AG04450 (cell line): ENCODE results near the gene FAM151A. TPM values are rescaled to one million over a fixed set of nuclear protein-coding genes. Genes with fewer than 3 reads are reported as not detected.

ENCODE experiments used
- CTCF ChIA-PET: fragments of 300-600, 350-600 bp; formaldehyde crosslinking; extraction: SDS; loops from one replicate; lab custom pipeline; 2022; ENCODE audit warnings: antibody characterized with exemption, inconsistent platforms; lab: Charles Lee
- POLR2A ChIA-PET: fragments of 350-600 bp; formaldehyde crosslinking; extraction: SDS; loops from one replicate; lab custom pipeline; 2021; ENCODE audit warnings: antibody characterized with exemption, inconsistent platforms; lab: Yijun Ruan, JAX
- DNase-seq: peaks from one replicate; pipeline ENCODE4 v3.0.0-alpha.2; 2011; ENCODE audit warnings: low read depth, low spot score
- H3K27ac ChIP-seq: one replicate; pipeline ENCODE4 v1.5.1; 2012; ENCODE audit warnings: low read depth, low read length, control low read depth
- H3K27me3 ChIP-seq: one replicate; pipeline ENCODE4 v1.6.0; 2012; ENCODE audit warnings: low read length; ENCODE audit not compliant: control insufficient read depth, insufficient read depth
- H3K4me3 ChIP-seq: 2 replicates; pipeline ENCODE4 v1.5.1; 2011; ENCODE audit warnings: mild to moderate bottlenecking, low read depth, low read length, control low read depth
- H3K9me3 ChIP-seq: 2 replicates; pipeline ENCODE4 v1.5.1; 2012; ENCODE audit warnings: low read length; ENCODE audit not compliant: control insufficient read depth, insufficient read depth
- polyA minus RNA-seq: library from RNA; depleted of rRNA, polyadenylated mRNA; stranded (reverse); fragments of >200 nt; gene quantifications from 2 replicates; pipeline ENCODE4 v1.2.3, GENCODE V29; 2011; rRNA and poly(A)+ RNA removed
- polyA plus RNA-seq: library from polyadenylated mRNA; depleted of rRNA; stranded (reverse); fragments of >200 nt; gene quantifications from 2 replicates; pipeline ENCODE4 v1.2.3, GENCODE V29; 2011; rRNA removed
- TF ChIP-seq, protein P1 (sequence below): IDR thresholded peaks from 2 replicates; pipeline ENCODE4 v1.5.1; 2011; ENCODE audit warnings: low read depth, low read length, control low read depth, inconsistent platforms

The FAM151A gene
- polyA plus RNA-seq (not detected in 2 replicates), polyA minus RNA-seq (not detected in 2 replicates)

- Histone ChIP-seq H3K4me3 (no peak within 1 kb of the TSS), H3K9me3 (no peaks in the 10 kb centered on the region), H3K27ac (no peak within 1 kb of the TSS), H3K27me3 (peaks cover 15% of the 10 kb centered on the region)
- TF ChIP-seq, protein P1, sequence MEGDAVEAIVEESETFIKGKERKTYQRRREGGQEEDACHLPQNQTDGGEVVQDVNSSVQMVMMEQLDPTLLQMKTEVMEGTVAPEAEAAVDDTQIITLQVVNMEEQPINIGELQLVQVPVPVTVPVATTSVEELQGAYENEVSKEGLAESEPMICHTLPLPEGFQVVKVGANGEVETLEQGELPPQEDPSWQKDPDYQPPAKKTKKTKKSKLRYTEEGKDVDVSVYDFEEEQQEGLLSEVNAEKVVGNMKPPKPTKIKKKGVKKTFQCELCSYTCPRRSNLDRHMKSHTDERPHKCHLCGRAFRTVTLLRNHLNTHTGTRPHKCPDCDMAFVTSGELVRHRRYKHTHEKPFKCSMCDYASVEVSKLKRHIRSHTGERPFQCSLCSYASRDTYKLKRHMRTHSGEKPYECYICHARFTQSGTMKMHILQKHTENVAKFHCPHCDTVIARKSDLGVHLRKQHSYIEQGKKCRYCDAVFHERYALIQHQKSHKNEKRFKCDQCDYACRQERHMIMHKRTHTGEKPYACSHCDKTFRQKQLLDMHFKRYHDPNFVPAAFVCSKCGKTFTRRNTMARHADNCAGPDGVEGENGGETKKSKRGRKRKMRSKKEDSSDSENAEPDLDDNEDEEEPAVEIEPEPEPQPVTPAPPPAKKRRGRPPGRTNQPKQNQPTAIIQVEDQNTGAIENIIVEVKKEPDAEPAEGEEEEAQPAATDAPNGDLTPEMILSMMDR: no peak
- DNase-seq: no peak
- CTCF ChIA-PET: no interaction called here
- POLR2A ChIA-PET: no interaction called here
These were observed at the start of gene FAM151A for GRCh38 chr1:54623216-54624007. FAM151A (minus strand) TSS chr1:54623525; CDS start chr1:54623395, 130 bp downstream.

- Histone ChIP-seq H3K27ac (no peak overlapping the region), H3K27me3 (peaks cover 9% of the 10 kb centered on the region), H3K9me3 (no peaks in the 10 kb centered on the region), H3K4me3 (no peak overlapping the region)
- CTCF ChIA-PET: interaction anchor here (0.6 to 1.4 kb wide), 9 partner anchors 8 to 513 kb away, joined by 3 to 5 read pairs (median 3); partner anchors contain the start of gene ACOT11
- no peak for DNase-seq
- TF ChIP-seq, protein P1: peak; percentile 94
- POLR2A ChIA-PET: no interaction called here
These were observed 48.8 kb upstream of the FAM151A start for GRCh38 chr1:54671985-54672608.

DNA sequence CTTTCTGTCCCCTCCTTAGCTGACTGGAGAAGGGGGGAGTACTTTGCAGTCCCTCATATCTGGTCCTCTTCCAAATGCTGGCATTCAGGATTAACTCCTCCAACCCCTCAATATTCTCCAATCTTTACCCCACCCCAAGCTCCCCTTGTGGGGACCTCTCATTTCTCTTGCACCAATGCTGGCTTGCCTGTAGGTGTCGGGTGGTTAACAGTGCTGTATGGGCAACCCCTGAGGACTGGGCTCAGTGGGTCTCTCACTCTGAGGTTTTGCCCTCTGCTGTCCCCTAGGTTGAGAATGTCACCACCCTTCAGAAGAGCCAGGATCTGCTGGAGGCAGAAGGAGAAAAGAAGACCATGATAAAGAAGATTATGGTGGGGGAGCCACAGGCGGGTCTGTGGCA is 45.2 kb upstream of the FAM151A start:
- no peak overlapping the region for H3K27ac ChIP-seq
- TF ChIP-seq, protein P1: no peak
- H3K9me3 ChIP-seq: no peaks in the 10 kb centered on the region
- DNase-seq: no peak
- H3K27me3 ChIP-seq: peaks cover 4% of the 10 kb centered on the region
- ChIA-PET CTCF (interaction anchor here (1.4 kb wide), 1 partner anchor 123 kb away, joined by 4 read pairs; no protein-coding TSS in a partner anchor), POLR2A (no interaction called here)
- H3K4me3 ChIP-seq: no peak overlapping the region

GRCh38 chr1:54667797-54668196 is 44.5 kb upstream of the FAM151A start:
- TF ChIP-seq, protein P1: no peak
- POLR2A ChIA-PET: no interaction called here

DNA sequence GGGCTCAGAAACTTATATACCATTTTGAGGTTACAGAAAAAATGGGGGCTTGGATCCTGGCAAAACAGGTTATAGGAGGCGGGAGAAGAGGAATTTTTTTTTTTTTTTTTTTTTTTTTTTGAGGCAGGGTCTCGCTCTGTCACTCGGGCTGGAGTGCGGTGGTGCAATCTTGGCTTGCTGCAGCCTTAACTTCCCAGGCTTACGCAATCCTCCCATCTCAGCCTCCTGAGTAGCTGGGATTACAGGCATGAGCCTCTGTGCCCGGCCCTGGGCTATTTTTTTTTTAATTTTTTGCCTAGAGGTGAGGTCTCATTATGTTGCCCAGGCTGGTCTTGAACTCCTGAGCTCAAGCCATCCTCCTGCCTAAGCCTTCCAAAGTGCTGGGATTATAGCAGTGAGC is 43.0 kb upstream of the FAM151A start:
- Histone ChIP-seq H3K27ac (no peak overlapping the region), H3K9me3 (no peaks in the 10 kb centered on the region), H3K4me3 (no peak overlapping the region), H3K27me3 (peaks cover 4% of the 10 kb centered on the region)
- ChIA-PET CTCF (no interaction called here), POLR2A (no interaction called here)
- DNase-seq: no peak
- TF ChIP-seq, protein P1: no peak

More at GRCh38 chr1:54667797-54668196, 44.5 kb upstream of the FAM151A start:
- no peaks in the 10 kb centered on the region for H3K9me3 ChIP-seq
- peaks cover 4% of the 10 kb centered on the region for H3K27me3 ChIP-seq
- no peak overlapping the region for H3K4me3 ChIP-seq
- no peak for DNase-seq
- CTCF ChIA-PET: interaction anchor here (1.4 kb wide), 1 partner anchor 124 kb away, joined by 4 read pairs; no protein-coding TSS in a partner anchor
- H3K27ac ChIP-seq: peak overlapping the region; percentile 31
